NT2/D1 (cell line): Measurements from ENCODE around the gene EXOC1.

ENCODE experiments used
- SUZ12 ChIP-seq: IDR thresholded peaks from 2 replicates; pipeline ENCODE4 v1.6.1; 2011; ENCODE audit not compliant: insufficient read length, insufficient read depth; ENCODE audit errors: extremely low read depth
- YY1 ChIP-seq: IDR thresholded peaks from 2 replicates; pipeline ENCODE4 v1.6.1; 2011; ENCODE audit not compliant: insufficient read length, insufficient read depth
- ZNF274 ChIP-seq: IDR thresholded peaks from 2 replicates; pipeline ENCODE4 v1.6.1; 2011; ENCODE audit warnings: mild to moderate bottlenecking, low read depth, low read length

DNA sequence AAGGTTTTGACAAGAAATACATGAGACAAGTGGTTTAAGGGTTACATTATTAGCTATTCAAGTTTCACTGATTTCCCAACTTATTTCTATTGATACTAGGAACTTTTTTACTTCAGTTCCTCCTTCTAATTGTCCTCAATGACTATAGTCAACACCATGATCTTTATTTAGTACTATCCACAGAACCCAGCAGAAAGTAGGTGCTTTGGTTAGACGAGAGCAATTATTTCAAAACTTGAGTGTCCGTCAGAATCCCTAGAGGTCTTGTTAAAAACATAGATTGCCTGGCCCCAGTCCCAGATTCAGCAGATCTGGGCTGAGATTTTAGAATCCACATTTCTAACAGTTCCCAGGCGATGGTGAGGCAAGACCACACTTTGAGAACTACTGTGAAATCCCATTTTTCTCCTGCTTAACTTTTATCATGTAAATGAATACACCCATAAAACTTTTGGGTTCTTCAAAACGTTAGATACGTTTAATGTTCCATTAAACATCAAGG is 17.9 kb downstream of the EXOC1 start:
- TF ChIP-seq YY1, result no peak
- no peak for TF ChIP-seq ZNF274
- TF ChIP-seq SUZ12, result no peak
